Suprapubic skin (tissue), 4 donors: Measurements from ENCODE around the gene TMEM212. TPM values are rescaled to one million over a fixed set of nuclear protein-coding genes. Genes with fewer than 3 reads are reported as not detected.

Experiments
- DNase-seq, 2 donors: peaks; one replicate each; pipeline ENCODE4 v3.0.0-alpha.2; 2019; ENCODE audit warnings: low spot score in 2 of 2
- H3K27ac ChIP-seq: fragments of 200-600 bp; sonication (generic); one replicate; pipeline ENCODE4 v1.5.1; 2019
- H3K27me3 ChIP-seq: fragments of 200-600 bp; sonication (generic); one replicate; pipeline ENCODE4 v1.5.1; 2019
- H3K36me3 ChIP-seq: fragments of 200-600 bp; sonication (generic); one replicate; pipeline ENCODE4 v1.5.1; 2019
- H3K4me1 ChIP-seq: fragments of 200-600 bp; sonication (generic); one replicate; pipeline ENCODE4 v1.5.1; 2019
- H3K4me3 ChIP-seq: fragments of 200-600 bp; sonication (generic); one replicate; pipeline ENCODE4 v1.5.1; 2019; ENCODE audit warnings: mild to moderate bottlenecking
- H3K9me3 ChIP-seq: fragments of 200-600 bp; sonication (generic); one replicate; pipeline ENCODE4 v1.5.1; 2019
- EP300 ChIP-seq: sonication (generic); formaldehyde crosslinking; IDR thresholded peaks from one replicate; pipeline ENCODE4 v1.6.1; 2017; ENCODE audit warnings: antibody characterized with exemption
- POLR2A ChIP-seq, 2 donors: fragments of 450-650 bp; IDR thresholded peaks; one replicate each; pipeline ENCODE4 v1.6.1; 2017; ENCODE audit warnings: antibody characterized with exemption in 2 of 2, mild to moderate bottlenecking in 2 of 2, moderate library complexity in 2 of 2
- POLR2AphosphoS5 ChIP-seq, 3 donors: sonication (generic); formaldehyde crosslinking; IDR thresholded peaks; one replicate each; pipeline ENCODE4 v1.6.1; 2017; ENCODE audit warnings: antibody characterized with exemption in 3 of 3
- WGBS: methylation state at CpG from one replicate; pipeline ENCODE4 v1.1.5; 2018; 5-methylcytosine and 5-hydroxymethylcytosine counted together
- total RNA-seq, 4 donors: library from RNA; depleted of rRNA; stranded (reverse); fragments of >200 nt; gene quantifications; one replicate each; pipeline ENCODE4 v1.1.0, GENCODE V29; 2016
- TF ChIP-seq, protein P1 (sequence below), 2 donors: fragments of 200-600 bp in 1 of 2; fragments of 450-650 bp in 1 of 2; sonication (generic) in 1 of 2; IDR thresholded peaks; one replicate each; pipeline ENCODE4 v1.5.1; 2016 to 2019; ENCODE audit warnings: antibody characterized with exemption in 2 of 2, mild to moderate bottlenecking in 1 of 2, moderate library complexity in 1 of 2

The TMEM212 gene
- total RNA-seq, 4 donors from 2014 or later: not detected

DNA sequence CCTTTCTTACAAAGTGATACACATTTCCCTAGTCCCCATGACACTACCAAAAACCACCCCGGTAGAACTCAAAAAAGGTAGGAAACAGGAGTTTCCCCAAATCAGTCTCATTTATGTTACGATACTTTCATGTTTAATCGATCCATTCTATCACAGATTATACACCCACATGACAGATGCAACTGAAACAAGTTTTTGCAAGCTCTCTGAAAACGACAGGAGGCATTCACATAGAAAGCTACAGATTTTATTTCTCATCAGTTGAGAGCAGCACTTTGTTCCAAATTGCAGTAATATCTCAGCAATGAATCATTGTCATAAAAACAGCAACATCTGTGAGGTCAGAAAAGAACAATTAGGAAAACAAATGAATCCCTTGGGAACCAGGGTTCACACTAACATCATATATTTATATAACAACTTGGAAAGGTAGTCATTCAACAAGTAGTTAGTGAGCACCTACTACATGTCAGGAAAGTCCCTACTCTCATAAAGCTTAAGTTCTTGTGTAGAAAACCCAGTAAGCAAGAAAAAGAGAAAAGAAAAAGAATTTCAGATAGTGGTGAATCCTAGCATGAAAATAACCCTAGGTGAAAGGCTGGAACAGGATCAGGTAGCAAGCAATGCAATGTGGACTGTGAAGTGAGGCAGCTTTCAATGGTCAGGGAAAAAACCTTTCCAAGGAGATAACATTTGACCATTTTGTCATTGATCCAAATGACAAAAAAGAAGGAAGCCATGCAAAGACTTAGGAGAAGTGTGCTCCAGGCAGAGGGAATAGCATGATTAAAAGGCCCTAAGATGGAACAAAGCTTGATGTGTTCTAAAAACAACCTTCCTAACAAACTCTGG is 41.2 kb upstream of the TMEM212 start:
- Histone ChIP-seq H3K36me3 (no peaks in the 10 kb centered on the region), H3K27ac (peak overlapping the region; percentile 65), H3K27me3 (no peaks in the 10 kb centered on the region), H3K9me3 (no peaks in the 10 kb centered on the region), H3K4me1 (peaks cover 63% of the 10 kb centered on the region), H3K4me3 (no peak overlapping the region)
- TF ChIP-seq, protein P1, sequence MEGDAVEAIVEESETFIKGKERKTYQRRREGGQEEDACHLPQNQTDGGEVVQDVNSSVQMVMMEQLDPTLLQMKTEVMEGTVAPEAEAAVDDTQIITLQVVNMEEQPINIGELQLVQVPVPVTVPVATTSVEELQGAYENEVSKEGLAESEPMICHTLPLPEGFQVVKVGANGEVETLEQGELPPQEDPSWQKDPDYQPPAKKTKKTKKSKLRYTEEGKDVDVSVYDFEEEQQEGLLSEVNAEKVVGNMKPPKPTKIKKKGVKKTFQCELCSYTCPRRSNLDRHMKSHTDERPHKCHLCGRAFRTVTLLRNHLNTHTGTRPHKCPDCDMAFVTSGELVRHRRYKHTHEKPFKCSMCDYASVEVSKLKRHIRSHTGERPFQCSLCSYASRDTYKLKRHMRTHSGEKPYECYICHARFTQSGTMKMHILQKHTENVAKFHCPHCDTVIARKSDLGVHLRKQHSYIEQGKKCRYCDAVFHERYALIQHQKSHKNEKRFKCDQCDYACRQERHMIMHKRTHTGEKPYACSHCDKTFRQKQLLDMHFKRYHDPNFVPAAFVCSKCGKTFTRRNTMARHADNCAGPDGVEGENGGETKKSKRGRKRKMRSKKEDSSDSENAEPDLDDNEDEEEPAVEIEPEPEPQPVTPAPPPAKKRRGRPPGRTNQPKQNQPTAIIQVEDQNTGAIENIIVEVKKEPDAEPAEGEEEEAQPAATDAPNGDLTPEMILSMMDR (IDR thresholded peaks at IDR 0.05): no peak
- TF ChIP-seq POLR2A (IDR thresholded peaks at IDR 0.05): no peak
- TF ChIP-seq EP300: no peak
- TF ChIP-seq POLR2AphosphoS5 (IDR thresholded peaks at IDR 0.05): no peak
- 32% methylated on average over 4 of the region's 4 CpGs for WGBS
- no peak for DNase-seq

DNA sequence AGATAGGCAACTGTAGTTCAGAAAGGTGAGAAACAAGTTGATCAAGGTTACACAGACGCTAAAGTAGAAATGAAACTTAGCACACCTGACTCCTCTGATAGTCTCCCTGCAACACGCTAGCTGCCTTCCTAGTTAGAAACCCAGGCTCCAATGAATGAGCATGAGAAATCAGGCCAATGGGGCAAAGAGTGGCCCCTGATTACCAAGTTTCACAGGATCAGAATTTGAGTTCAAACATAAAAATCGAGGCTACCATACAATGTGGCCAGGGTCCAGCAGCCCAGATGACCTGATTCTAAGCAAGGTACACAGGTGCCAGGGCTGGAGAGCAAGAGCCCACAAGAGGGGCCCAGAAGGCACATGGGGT is 40.6 kb upstream of the TMEM212 start:
- no peak for TF ChIP-seq EP300
- TF ChIP-seq POLR2A (IDR thresholded peaks at IDR 0.05): no peak
- TF ChIP-seq POLR2AphosphoS5 (IDR thresholded peaks at IDR 0.05): no peak
- TF ChIP-seq, protein P1 (IDR thresholded peaks at IDR 0.05): no peak
- H3K4me3 ChIP-seq: no peak overlapping the region
- no peak for DNase-seq
- peak overlapping the region; percentile 37 for H3K27ac ChIP-seq
- WGBS: 64% methylated on average over 3 of the region's 3 CpGs
- no peaks in the 10 kb centered on the region for H3K36me3 ChIP-seq
- H3K4me1 ChIP-seq: peaks cover 61% of the 10 kb centered on the region
- no peaks in the 10 kb centered on the region for H3K9me3 ChIP-seq
- no peaks in the 10 kb centered on the region for H3K27me3 ChIP-seq

DNA sequence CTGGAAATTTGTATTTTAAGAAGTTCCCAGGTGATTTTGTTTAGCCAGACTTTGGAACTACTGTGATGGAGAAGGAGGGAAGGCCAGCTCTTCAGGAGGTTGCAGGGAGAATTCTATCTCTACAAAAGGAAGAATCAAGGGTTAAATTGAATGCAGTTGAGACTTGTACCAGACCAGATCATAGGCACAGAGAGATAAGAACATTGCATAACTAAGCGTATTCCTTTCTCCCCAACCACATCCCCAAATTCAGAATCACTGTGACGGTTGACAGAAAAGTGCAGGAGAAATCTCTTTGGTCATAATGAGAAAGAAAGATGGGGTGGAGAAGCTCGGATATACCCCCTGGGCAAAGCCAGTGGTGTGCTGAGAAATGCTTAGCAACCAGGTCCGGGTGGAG is 40.1 kb upstream of the TMEM212 start:
- Histone ChIP-seq H3K4me1 (peaks cover 59% of the 10 kb centered on the region), H3K36me3 (no peaks in the 10 kb centered on the region), H3K9me3 (no peaks in the 10 kb centered on the region), H3K4me3 (no peak overlapping the region), H3K27me3 (no peaks in the 10 kb centered on the region), H3K27ac (peak overlapping the region; percentile 37)
- no peak for DNase-seq
- TF ChIP-seq POLR2AphosphoS5 (IDR thresholded peaks at IDR 0.05): no peak
- 70% methylated on average over 4 of the region's 4 CpGs for WGBS

DNA sequence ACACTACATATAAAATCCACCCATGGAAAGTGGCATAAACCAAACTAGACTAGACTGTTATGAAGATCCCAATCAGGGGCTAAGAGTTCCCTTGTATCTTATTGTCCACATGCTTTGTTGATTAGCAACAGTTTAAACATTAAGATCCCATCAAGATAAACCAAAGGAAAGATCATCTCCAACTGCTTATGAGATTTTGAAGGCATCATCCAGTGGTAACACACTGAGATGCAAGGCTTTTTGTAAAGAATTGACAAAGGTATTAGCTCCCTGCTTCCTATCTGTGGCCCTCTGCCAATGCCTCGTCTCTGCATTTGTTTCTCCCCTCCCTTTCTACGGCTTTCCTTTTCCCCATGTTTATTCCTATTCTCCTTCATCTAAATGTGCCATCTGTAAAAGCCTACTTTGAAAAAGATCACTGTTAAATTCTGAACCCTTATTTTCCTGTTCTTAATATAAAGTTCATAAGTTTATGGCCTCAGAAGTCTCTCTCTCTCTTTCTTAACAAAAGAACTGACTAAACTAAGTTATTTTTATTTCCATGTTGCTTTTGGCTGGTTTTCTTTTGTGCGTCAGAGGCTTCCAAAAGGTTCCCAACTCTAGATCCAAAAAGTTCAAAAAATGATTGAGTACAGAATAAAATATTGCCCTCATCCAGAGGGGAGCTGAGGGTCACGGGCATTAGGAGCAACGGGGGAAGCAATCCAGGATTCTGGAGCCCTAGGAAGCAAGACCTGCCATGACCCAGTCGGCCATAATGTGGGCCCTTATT is 38.3 kb upstream of the TMEM212 start:
- H3K27ac ChIP-seq: peak overlapping the region; percentile 43
- DNase-seq: no peak
- no peak for TF ChIP-seq EP300
- peak in 1 of 3 donors; percentile 43 for TF ChIP-seq POLR2AphosphoS5 (IDR thresholded peaks at IDR 0.05)
- H3K4me3 ChIP-seq: no peak overlapping the region
- H3K4me1 ChIP-seq: peaks cover 71% of the 10 kb centered on the region
- WGBS: 39% methylated on average over 6 of the region's 6 CpGs
- H3K27me3 ChIP-seq: no peaks in the 10 kb centered on the region
- no peaks in the 10 kb centered on the region for H3K9me3 ChIP-seq
- H3K36me3 ChIP-seq: no peaks in the 10 kb centered on the region

DNA sequence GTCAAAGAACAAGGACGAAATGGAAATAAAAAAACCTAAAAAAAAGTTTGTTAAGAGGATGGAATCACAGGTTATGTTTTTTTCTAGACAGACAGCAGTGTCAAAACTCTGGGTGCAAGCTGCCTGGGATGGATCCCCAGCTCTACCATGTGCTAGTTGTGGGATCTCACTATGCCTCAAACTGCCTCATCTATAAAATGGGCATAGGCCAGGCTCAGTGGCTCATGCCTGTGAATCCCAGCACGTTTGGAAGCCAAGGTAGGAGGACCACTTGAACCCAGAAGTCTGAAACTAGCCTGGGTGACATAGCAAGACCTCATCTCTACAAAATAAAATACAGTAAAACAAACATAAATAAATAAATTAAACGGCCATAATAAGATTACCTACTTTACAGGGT is 37.5 kb upstream of the TMEM212 start:
- H3K27ac ChIP-seq: peak overlapping the region; percentile 43
- H3K36me3 ChIP-seq: no peaks in the 10 kb centered on the region
- H3K4me1 ChIP-seq: peaks cover 71% of the 10 kb centered on the region
- no peak for TF ChIP-seq POLR2A (IDR thresholded peaks at IDR 0.05)
- no peak for TF ChIP-seq POLR2AphosphoS5 (IDR thresholded peaks at IDR 0.05)
- no peak for TF ChIP-seq EP300
- TF ChIP-seq, protein P1 (IDR thresholded peaks at IDR 0.05): no peak
- no peaks in the 10 kb centered on the region for H3K27me3 ChIP-seq
- H3K4me3 ChIP-seq: no peak overlapping the region
- 53% methylated on average over 3 of the region's 3 CpGs for WGBS
- DNase-seq: no peak
- H3K9me3 ChIP-seq: no peaks in the 10 kb centered on the region
